Measurements from ENCODE around the gene EFCAB6.

Gene EFCAB6

DNA sequence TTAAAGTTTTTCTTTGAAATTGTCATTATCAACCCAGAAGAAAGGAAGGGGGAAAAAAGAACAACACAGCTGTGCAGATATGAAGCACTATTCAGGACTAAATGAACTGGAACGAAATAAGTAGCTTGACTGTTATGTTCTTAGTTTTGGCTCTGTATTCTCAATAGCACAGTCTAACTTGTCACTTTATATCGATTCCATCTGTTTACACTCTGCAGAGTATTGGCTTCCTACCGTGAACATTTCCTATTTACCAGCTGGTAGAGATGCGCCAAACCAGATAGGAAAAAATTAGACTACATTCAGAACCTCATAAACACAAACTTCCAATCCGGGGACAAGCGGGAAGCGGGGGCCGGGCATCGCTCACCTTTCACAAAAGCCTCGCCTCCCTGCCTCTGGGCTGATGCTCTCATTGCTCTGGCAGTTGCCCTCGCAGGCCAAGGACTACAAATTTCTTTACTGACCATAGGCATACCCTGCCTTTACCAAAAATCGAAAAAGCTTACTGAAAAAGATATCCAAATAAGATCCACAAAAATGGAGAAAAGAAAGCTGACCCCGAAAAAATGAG, 66.2 kb downstream of the EFCAB6 start:
- no peaks in the 10 kb centered on the region for H3K36me3 ChIP-seq (ENCODE audit: control insufficient read depth, low read length)
- H3K4me1 ChIP-seq (ENCODE audit: control insufficient read depth, low read length), result no peaks in the 10 kb centered on the region
- TF ChIP-seq EZH2phosphoT487 (IDR thresholded peaks at IDR 0.05; ENCODE audit: borderline replicate concordance, low read length), result no peak
- TF ChIP-seq, protein P1, sequence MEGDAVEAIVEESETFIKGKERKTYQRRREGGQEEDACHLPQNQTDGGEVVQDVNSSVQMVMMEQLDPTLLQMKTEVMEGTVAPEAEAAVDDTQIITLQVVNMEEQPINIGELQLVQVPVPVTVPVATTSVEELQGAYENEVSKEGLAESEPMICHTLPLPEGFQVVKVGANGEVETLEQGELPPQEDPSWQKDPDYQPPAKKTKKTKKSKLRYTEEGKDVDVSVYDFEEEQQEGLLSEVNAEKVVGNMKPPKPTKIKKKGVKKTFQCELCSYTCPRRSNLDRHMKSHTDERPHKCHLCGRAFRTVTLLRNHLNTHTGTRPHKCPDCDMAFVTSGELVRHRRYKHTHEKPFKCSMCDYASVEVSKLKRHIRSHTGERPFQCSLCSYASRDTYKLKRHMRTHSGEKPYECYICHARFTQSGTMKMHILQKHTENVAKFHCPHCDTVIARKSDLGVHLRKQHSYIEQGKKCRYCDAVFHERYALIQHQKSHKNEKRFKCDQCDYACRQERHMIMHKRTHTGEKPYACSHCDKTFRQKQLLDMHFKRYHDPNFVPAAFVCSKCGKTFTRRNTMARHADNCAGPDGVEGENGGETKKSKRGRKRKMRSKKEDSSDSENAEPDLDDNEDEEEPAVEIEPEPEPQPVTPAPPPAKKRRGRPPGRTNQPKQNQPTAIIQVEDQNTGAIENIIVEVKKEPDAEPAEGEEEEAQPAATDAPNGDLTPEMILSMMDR (IDR thresholded peaks at IDR 0.05; ENCODE audit: low read depth, low read length, poor library complexity, severe bottlenecking), result no peak
- no peaks in the 10 kb centered on the region for H4K20me1 ChIP-seq (ENCODE audit: control insufficient read depth, insufficient read depth, low read depth, low read length)
- H3K9me2 ChIP-seq (replicated peaks; ENCODE audit: control insufficient read depth, low read length), result no peaks in the 10 kb centered on the region
- no peak overlapping the region for H3K4me2 ChIP-seq (ENCODE audit: low read length)
- no peaks in the 10 kb centered on the region for H3K9me3 ChIP-seq (ENCODE audit: control insufficient read depth, insufficient read depth, low read length)
- no peaks in the 10 kb centered on the region for H3F3A ChIP-seq (ENCODE audit: control insufficient read depth, insufficient read depth)
- H3K27me3 ChIP-seq (ENCODE audit: control insufficient read depth, low read length), result no peaks in the 10 kb centered on the region
- H3K27ac ChIP-seq (ENCODE audit: low read depth, low read length), result no peak overlapping the region
- H3K4me3 ChIP-seq (ENCODE audit: low read length), result no peak overlapping the region
- no peaks in the 10 kb centered on the region for H3K79me2 ChIP-seq (ENCODE audit: control insufficient read depth, low read length)

DNA sequence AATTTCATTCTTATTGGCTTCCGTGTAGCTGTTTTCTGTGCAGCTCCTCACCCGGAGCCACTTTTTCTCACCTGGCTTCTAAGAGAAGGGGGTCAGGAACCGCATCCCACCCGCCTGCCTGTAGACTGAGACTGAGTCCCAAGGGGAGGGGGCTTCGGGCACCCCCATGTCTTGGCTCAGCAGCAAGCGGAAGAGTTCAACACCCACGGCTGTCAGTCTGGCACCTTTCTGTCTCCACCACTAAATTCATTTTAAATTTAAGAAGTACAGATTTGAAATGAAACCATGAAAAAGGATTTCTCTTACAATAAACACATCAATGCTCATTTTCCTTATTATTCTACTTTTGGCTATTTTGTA, 66.7 kb downstream of the EFCAB6 start:
- no peak overlapping the region for H3K4me3 ChIP-seq (ENCODE audit: low read length)
- H3K9me3 ChIP-seq (ENCODE audit: control insufficient read depth, insufficient read depth, low read length), result no peaks in the 10 kb centered on the region
- no peak for TF ChIP-seq EZH2phosphoT487 (IDR thresholded peaks at IDR 0.05; ENCODE audit: borderline replicate concordance, low read length)
- TF ChIP-seq, protein P1 (IDR thresholded peaks at IDR 0.05; ENCODE audit: low read depth, low read length, poor library complexity, severe bottlenecking), result no peak
- H4K20me1 ChIP-seq (ENCODE audit: control insufficient read depth, insufficient read depth, low read depth, low read length), result no peaks in the 10 kb centered on the region
- H3K27me3 ChIP-seq (ENCODE audit: control insufficient read depth, low read length), result no peaks in the 10 kb centered on the region
- H3K36me3 ChIP-seq (ENCODE audit: control insufficient read depth, low read length), result no peaks in the 10 kb centered on the region
- H3F3A ChIP-seq (ENCODE audit: control insufficient read depth, insufficient read depth), result no peaks in the 10 kb centered on the region
- H3K27ac ChIP-seq (ENCODE audit: low read depth, low read length), result no peak overlapping the region
- no peaks in the 10 kb centered on the region for H3K4me1 ChIP-seq (ENCODE audit: control insufficient read depth, low read length)
- no peak overlapping the region for H3K4me2 ChIP-seq (ENCODE audit: low read length)
- H3K9me2 ChIP-seq (replicated peaks; ENCODE audit: control insufficient read depth, low read length), result no peaks in the 10 kb centered on the region
- no peaks in the 10 kb centered on the region for H3K79me2 ChIP-seq (ENCODE audit: control insufficient read depth, low read length)

DNA sequence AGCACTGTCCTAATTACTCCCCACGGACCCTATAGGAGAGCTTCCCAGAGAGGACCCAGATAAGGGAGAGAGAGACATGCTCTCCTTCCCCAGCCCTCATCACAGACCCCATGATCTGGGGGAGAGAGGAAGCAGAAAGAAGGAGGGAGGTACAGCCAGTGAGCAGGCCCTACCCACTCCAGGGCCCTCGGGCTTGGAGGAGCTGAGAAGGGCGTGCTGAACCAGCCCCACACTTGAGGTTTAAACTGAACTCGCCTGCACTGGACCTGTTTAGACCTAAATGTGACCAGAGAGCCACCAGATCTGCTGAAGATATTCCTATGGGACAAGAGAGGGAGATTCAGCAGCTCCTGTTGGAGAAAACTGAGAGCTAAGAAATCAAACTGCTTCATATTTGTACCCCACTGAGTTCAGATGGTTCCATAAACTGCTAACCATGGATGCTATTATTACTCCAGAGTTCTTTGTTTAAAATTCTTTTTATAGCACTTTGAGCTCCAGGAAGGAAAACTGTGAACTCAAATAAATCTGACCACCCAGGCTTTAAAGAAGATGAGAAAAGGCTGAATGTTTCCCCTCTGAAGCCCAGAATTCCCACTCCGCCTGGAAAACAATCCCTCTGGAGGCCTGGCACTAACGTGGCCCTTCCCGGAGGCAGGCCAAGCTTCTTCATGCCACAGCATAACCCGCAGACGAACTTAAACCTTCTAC, 67.2 kb downstream of the EFCAB6 start:
- H3K4me2 ChIP-seq (ENCODE audit: low read length), result no peak overlapping the region
- H3K79me2 ChIP-seq (ENCODE audit: control insufficient read depth, low read length), result no peaks in the 10 kb centered on the region
- no peaks in the 10 kb centered on the region for H3K9me2 ChIP-seq (replicated peaks; ENCODE audit: control insufficient read depth, low read length)
- no peaks in the 10 kb centered on the region for H3K27me3 ChIP-seq (ENCODE audit: control insufficient read depth, low read length)
- no peaks in the 10 kb centered on the region for H3K9me3 ChIP-seq (ENCODE audit: control insufficient read depth, insufficient read depth, low read length)
- no peaks in the 10 kb centered on the region for H3K36me3 ChIP-seq (ENCODE audit: control insufficient read depth, low read length)
- H3K4me3 ChIP-seq (ENCODE audit: low read length), result no peak overlapping the region
- no peak for TF ChIP-seq EZH2phosphoT487 (IDR thresholded peaks at IDR 0.05; ENCODE audit: borderline replicate concordance, low read length)
- TF ChIP-seq, protein P1 (IDR thresholded peaks at IDR 0.05; ENCODE audit: low read depth, low read length, poor library complexity, severe bottlenecking), result no peak
- H3K4me1 ChIP-seq (ENCODE audit: control insufficient read depth, low read length), result no peaks in the 10 kb centered on the region
- H3F3A ChIP-seq (ENCODE audit: control insufficient read depth, insufficient read depth), result no peaks in the 10 kb centered on the region
- H3K27ac ChIP-seq (ENCODE audit: low read depth, low read length), result no peak overlapping the region
- H4K20me1 ChIP-seq (ENCODE audit: control insufficient read depth, insufficient read depth, low read depth, low read length), result no peaks in the 10 kb centered on the region

All from DOHH2 (cell line).